ENCODE measurements around the gene TRPM1.

TRPM1 gene

GRCh38 chr15:30962079-30962478 is 139.4 kb downstream of the TRPM1 start:
- DNase-seq = no peak
- in situ Hi-C loops (cut with HindIII; ENCODE audit: low pct_ligation_motif_present, low pct_unique_long_range_greater_than_20kb, low sequenced_read_pairs) = no loop called here

GRCh38 chr15:30958219-30958618 is 143.3 kb downstream of the TRPM1 start:
- no peak for DNase-seq
- in situ Hi-C loops (cut with HindIII; ENCODE audit: low pct_ligation_motif_present, low pct_unique_long_range_greater_than_20kb, low sequenced_read_pairs) = no loop called here

GRCh38 chr15:30956216-30957124 is 145.1 kb downstream of the TRPM1 start:
- no peak for DNase-seq
- in situ Hi-C loops (cut with HindIII; ENCODE audit: low pct_ligation_motif_present, low pct_unique_long_range_greater_than_20kb, low sequenced_read_pairs) = no loop called here

- DNase-seq = no peak
- in situ Hi-C loops (cut with HindIII; ENCODE audit: low pct_ligation_motif_present, low pct_unique_long_range_greater_than_20kb, low sequenced_read_pairs) = no loop called here
These were observed 146.9 kb downstream of the TRPM1 start for GRCh38 chr15:30954674-30955073.

GRCh38 chr15:30953731-30954378 is 147.7 kb downstream of the TRPM1 start:
- in situ Hi-C loops (cut with HindIII; ENCODE audit: low pct_ligation_motif_present, low pct_unique_long_range_greater_than_20kb, low sequenced_read_pairs) = no loop called here
- peak; percentile 62 for DNase-seq

- in situ Hi-C loops (cut with HindIII; ENCODE audit: low pct_ligation_motif_present, low pct_unique_long_range_greater_than_20kb, low sequenced_read_pairs) = no loop called here
These were observed 148.3 kb downstream of the TRPM1 start for GRCh38 chr15:30953183-30953582.

More at GRCh38 chr15:30953183-30953582, 148.3 kb downstream of the TRPM1 start:
- no peak for DNase-seq
